Stimulated activated CD8-positive, alpha-beta memory T cell treated with anti-CD3 and anti-CD28 coated beads, Interleukin-12 subunit alpha, Interleukin-12 subunit beta, amount 100 ng/mL, for 24 hours (primary cell): ENCODE results near the gene HSPA4L.

Experiments
- DNase-seq: peaks from one replicate; pipeline ENCODE4 v3.0.0-alpha.2; 2020; ENCODE audit errors: extremely low read depth

The HSPA4L gene

DNA sequence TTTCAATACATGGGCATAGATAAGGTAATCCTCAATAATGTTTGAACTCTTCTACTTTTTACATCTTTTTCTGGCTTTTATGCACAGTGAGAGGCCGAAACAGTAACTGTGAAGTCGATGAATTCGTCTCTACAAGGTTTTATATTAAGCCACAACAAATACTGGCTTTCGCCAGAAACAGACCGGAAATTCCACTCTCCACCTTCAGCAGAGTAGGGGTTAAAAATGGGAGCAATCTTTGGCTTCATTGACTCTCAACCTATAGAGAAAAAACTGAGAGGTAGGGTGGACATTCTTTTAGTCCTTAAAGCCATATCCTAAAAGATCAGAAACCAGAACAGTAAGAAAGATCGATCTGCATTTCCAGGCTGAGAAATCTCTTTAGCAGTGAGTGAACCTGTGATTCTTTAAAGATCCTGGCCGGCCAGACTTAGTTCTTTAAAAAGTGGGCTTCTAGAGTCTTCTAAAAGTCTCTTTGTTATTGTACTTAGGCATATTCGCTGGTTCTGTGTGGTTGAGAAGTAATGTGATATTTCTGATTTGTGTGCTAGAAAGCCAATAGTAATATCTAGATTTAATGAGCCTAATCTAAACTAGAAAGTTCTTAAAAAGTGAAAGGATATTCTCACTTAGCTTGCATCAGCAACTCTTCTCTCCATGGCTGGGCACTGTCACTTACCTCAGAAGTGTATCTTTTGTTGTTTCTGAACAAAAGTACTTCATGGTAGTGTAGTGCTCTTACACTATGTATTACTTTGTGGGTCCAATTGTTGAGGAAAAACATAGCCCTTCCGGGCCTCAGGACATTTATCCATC, 2.0 kb downstream of the HSPA4L start:
- no peak for DNase-seq

DNA sequence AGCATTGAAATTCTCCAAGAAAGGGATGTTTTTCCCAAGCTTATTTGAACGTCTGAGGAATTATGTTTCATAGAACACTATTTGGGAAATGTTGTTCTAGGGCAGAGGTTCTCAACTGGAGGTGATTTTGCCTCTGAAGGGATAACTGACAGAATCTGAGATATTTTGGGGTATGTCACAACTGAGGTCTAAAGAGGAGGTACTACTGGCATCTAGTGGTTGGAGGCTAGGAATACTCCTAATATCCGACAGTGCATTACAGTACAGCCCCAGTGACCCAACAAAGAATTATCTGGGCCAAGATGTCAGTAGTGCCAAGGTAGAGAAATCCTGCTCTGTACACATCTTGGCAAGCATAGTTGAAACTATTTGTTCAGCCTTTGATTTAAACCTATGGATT, 6.4 kb downstream of the HSPA4L start:
- no peak for DNase-seq

DNA sequence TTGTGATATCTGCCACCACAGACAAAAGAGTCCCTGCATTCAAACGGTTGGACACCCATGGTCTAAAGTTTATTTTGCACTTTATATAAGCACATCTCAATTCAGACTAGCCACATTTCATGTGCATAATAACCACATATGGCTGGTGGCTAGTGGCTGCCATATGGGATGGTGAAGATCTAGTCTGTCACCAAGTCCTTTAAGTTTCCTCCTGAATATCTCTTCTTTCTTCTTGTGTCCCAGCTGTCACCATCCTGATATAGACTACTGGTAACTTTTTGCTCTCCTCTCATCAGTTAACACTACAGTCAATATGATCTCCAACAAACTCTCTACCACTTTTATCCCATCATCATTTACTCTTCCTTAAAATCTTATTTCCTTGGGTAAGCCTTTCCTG, 9.3 kb downstream of the HSPA4L start:
- DNase-seq: no peak

DNA sequence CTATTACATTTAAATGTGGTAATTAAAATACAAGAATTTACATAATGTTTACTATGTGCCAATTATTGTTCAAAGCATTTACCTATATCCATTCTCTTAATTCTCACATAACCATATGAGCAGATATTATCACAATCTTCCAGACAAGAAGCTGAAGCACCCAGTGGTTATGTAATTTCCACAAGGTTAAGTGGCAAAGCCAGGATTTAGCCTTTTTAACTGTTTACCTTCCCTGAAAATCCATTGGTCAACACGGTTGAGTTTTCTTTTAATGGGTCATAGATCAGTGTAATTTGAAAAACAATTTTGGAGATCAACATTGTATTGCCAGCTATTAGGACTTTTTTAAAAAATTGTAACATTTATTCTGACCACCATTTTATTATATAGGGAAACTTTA, 11.4 kb downstream of the HSPA4L start:
- no peak for DNase-seq

DNA sequence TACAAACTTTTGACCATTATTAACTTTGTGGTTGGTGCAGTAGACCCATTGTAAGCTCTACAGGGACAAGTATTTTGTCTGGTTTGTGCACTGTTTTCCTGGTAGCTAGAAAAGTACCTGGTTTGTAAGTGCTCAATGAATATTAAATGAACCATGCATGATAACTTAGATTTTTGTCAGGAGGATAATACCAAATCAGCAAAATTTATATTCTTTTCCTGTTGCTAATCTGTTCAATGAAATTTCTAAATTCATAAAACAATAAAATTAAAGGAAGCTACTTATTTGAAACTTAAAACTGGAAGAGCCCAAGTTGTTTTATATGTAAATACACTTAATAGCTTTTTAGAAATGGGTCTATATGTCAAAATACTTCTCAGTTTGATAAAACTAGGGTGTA, 17.6 kb downstream of the HSPA4L start:
- DNase-seq: no peak

DNA sequence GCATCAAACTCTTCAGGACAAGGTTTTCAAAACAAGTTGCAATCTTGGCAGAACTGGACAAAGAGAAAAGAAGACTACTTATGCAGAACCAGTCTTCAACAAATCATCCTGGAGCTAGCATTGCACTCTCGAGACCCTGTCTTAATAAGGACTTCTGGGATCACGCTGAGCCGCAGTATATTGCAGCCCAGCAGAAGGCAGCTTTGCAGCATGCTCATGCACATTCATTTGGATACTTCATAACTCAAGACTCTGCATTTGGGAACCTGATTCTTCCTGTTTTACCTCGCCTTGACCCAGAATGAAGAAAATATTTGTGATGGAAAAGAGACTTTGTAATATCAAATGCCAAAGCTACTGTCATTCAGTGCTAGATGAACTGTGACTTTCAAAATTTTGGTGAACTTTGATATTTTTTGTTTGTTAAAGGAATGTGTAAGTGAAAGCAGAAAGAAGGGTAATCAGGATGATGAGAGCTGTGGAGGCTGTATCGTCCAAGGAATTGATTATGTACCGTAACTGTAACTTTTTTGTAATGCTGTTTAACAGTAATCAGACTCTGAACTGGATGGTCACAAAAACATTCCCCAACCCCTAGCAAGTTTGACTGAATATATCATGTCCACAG, 27.2 kb downstream of the HSPA4L start:
- DNase-seq: no peak

DNA sequence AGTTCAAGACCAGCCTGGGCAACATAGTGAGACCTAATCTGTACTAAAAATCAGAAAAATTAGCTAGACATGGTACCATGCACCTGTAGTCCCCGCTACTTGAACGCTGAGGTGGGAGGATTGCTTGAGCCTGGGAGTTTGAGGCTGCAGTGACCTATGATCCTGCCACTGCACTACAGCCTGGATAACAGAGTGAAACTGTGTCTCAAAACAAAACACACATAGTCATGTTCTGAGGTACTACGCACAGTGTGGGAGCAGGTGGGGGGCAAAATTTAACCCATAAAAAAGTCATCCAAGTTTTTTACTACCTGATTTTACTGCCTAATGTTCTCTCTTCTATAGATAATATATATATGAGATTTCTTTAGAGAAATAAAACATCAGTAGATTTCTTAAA, 28.4 kb downstream of the HSPA4L start:
- DNase-seq: no peak

DNA sequence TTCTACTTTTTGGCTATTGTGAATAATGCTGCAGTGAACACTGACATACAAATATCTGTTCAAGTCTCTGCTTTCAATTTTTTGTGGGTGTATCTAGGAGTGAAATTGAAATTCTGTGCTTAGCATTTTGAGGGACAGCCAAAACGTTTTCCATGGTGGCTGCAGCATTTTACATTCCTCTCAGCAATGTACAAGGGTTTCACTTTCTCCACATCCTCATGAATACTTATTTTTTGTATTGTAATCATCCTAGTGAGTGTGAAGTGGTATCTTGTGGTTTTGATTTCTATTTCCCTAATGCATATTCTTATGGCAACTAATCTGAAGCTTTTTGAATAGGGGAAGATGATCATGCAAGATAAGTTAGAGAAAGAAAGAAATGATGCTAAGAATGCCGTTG, 40.3 kb downstream of the HSPA4L start:
- no peak for DNase-seq

DNA sequence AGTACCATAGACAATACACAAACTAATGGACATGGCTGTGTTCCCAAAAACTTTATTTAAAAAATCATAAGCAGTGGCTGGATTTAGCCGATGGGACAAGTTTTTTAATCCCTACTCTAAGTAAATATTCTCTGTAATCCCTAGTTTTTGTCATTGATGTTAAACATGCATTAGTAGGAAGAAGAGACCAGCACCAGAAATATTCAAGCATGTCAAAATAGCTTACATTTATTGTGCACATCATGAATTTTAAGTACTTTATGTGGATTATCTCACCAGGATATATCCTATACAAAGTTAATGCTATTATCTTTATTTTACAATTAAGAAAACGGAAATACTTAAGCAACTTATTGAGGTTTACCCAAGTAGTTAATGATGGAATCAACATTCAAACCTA, 46.0 kb downstream of the HSPA4L start:
- no peak for DNase-seq

DNA sequence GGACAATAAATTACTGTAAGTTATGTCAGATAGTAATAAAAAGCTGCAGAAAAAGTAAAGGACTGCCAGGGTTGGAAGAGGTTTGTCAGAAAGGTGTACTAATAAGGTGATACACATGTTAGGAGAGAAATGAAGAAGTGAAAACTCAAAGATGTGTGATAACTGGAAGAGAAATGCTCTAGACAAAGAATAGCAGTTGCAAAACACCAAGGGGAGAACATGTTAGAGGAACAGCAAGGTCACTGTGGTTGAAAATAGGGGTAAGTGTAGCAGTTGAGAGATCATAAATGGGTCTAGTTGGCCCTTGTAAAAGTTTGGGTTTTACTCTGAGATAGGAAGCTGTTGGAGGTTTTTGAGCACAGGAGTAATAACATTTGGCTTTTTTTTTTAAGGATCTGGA, 46.9 kb downstream of the HSPA4L start:
- no peak for DNase-seq

DNA sequence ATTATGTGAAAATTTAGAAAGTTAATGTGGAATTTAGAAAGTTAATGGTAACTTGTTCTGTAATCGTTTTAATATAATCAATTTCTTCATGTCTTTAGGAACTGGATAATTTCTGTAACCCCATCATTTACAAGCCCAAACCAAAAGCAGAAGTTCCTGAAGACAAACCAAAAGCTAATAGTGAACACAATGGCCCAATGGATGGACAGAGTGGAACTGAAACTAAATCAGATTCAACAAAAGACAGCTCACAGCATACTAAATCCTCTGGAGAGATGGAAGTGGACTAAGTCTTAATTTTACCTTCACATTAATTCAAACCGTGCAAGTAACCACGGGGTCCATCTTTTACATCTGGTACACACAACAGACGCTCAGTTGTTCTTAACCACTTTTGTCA, 50.5 kb downstream of the HSPA4L start:
- no peak for DNase-seq

DNA sequence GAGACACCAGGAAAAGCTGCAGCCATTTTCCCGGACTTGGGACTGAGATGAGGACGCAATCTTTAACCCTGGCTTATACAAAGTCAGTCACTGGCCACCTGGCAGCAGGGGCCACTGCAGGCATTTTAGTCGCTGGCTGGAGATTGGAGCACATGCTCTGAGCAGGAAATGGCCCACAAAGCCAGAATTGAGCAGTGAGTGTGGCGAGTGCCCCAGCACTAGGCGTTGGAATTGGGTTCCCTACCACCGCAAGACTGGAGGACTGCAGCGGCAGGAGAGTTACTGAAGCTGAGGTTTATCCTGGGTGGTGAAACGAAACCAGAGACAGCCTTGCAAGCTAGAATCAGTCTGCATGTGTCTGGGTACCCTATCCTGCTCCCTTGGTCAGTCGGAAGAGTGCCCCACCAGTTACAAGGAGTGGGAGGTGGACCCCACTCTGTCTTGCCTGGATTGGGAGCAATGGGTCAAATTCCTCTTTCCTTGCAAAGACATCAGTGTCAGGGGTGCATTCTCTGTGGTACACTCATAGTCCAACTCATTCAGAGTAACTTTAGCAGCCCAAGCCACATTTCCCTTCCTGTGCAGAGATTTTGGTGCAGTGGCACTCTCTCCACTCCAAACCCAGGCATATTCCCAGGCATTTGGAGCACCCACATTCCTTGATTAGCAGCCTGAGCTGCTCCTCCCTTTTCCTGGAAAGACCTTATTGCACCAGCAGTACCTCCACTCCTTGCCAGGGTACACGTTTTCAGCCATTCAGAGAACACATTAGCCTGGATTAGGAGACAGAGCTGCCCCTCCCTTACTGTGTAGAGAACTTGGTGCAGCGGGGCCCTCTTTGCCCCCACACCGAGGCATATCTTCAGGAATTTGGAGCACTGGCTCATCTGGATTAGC, 61.8 kb downstream of the HSPA4L start:
- no peak for DNase-seq

DNA sequence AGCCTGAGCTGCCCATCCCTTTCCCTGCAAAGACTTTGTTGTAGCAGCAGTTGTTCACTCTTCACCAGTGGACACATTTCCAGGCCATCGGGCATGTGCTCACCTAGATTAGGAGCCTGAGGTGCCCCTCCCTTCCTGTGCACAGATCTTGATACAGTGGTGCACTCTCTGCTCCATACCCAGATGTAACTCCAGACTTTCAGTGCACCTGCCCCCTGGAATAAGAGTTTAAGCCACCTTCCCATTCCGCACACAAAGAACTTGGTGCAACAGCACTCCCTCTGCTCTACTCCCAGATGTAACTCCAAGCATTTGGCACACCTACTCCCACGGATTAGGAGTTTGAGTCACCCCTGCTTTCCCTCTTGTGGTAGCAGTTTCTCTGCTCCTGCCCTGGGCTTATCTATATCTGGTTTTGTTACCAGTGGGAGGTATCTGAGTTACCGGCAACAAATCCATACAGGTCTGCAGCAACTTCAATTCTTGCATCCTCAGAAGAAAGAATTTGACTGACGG, 62.5 kb downstream of the HSPA4L start:
- DNase-seq: no peak

DNA sequence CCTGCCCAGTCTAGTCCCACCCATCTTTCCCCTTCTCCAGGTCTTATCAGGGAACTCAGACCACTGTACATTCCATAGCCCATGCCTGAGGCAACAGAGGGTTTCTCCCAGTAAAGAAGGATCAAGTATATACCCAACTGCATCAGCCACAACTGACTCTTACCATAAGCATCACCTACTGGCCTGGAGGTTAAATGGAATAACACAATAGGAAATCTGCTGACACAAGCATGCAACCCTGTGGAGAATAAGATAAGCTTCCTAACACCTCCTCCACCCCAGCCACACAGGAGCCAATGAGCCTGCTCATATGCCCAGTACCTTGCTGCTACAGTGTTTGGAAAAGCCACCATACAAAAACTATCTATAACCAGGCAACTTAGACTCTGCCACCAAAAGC, 63.9 kb downstream of the HSPA4L start:
- DNase-seq: no peak

DNA sequence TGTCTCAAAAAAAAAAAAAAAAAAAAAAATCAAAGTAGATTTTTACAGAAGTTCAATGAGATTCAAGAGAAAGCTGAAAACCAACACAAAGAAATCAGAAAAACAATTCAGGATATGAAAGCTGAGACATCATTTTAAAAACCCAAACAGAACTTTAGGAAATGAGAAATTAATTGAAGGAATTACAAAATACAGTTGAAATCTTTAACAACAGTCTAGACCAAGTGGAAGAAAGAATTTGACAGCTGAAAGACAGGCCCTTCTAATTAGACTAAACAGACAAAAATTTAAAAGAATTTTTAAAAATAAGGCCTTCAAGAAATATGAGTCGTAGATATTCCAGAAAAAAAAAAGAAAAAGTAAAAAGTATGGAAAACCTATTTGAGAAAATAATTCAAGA, 64.6 kb downstream of the HSPA4L start:
- no peak for DNase-seq

DNA sequence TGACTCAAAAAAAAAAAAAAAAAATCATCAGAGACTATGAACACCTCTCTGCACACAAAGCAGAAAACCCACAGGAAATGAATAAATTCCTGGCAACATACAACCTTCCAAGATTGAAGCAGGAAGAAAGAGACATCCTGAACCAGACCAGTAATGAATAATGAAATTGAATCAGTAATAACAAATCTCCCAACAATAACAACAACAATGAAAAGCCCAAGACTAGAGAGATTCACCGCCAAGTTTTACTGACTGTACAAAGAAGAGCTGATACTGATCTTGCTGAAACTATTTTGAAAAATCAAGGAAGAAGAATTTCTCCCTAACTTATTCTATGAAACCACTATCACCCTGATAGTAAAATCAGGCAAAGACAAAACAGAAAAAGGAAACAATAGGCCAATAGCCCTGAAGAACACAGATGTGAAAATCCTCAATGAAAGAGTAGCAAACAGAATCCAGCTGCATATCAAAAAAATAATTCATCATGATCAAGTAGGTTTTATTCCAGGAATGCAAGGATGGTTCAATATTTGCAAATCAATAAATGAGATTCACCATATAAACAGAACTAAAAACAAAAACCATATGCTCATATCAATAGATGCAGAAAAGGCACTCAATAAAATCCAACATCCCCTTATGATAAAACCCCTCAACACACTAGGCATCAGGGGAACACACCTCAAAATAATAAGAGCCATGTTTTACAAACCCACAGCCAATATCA, 67.5 kb downstream of the HSPA4L start:
- DNase-seq: no peak

DNA sequence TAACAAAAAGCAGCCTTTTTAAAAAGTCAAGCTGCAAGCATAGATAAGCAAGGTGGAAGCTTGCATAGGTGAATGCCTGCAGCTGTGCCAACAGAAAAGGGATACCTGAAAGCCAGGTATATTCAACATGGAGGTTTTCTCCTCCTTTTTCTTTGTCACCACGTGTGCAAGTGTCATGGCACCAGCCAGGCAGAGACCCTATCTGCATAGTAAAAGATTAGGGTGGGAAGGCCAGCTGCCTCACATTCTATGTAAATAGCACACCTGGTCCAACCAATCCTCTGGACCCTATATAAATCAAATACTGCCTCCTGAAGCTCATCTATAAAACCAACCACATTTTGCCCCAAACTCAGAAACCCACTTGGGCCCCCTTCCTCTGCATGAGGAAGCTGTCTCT, 70.5 kb downstream of the HSPA4L start:
- no peak for DNase-seq

DNA sequence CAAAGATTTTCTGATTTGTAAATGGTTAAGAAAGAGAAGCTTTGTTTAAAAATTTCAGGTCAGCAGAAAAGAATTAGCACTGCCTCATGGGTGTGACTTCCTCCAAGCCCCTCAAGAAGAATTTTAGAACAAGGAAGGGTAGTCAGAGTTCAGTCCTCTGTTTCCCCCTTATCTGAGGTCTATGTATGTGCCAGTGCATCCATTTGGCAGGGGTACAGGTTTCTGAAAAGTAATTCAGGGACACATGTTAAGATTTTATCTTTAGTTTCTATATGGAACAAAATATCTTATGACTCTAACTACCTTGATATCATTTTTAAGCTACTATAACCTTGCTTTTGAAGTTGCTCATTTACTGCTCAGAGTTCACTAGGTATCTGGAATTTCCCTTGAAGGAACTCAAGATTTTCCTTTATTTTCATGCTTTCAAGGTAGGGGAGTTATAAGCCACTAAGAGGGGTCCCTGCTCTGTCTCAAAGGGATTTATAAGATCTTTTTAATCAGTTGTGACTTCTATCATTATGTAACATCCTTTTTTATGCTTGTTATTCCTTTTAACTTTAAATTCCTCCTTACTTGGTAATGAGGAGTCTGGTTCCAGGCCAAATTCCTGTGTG, 74.2 kb downstream of the HSPA4L start:
- DNase-seq: no peak

DNA sequence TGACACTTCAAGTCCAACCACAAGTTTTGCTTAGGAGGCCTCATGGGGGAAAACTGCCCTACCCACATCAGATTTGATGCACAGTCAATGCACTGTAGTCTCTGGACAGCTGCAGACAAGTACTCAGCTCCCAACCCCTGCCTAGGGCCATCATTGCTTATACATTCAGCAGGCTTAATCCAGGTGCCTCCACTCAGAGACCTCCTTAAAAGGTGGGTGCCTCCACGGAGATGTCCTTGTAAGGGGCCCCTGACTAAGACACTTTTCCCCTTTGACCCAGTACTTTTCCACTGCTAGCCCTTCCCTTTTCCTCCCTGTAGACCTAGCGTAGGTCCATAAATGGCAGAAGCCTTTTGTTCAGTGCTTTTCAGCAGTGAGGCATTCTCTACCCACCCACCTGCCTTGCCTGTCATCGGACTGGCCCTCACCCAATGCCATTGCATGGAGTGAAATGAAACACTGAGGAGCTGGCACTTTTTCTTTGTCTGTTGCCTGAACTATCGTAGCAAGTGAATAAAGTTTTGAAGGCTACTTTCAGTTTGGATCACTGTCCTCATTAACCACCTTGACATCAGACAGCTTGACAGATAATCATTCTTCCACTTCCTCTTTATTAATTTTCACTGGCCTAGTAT, 74.8 kb downstream of the HSPA4L start:
- no peak for DNase-seq

DNA sequence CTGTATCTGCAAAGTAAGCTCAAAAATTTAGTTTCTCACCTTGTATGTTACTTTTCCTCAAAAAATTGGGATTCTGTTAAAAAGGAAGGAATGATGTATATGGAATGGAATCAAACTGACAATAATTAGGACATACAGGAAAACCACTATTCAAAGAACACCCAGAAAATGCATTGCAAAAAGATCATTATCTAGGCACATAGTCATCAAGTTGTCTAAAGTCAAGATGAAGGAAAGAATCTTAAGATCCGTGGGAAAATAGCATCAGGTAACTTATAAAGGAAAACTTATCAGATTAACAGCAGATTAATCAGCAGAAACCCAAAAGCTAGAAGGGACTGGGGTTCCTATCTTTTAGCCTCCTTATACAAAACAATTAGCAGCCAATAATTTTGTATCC, 75.5 kb downstream of the HSPA4L start:
- DNase-seq: no peak

DNA sequence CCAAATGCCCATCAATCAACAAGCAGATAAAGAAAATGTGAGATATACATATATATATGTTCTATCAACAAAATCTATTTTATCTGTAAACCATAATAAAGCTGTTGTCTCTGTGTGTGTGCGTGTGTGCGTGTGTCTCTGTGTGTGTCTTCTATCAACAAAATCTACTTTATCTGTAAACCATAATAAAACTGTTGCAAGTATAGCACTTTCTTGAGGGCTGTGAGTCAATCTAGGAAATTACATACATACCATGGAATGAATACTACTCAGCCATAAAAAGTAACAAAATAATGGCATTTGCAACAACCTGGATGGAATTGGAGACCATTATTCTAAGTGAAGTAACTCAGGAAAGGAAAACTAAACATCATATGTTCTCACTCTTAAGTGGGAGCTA, 86.1 kb downstream of the HSPA4L start:
- DNase-seq: no peak
